CD4-positive, alpha-beta T cell treated with Interleukin-15 for 1 hour (primary cell): ENCODE measurements around the gene TPM2.

Experiments used
- DNase-seq: peaks from one replicate; pipeline ENCODE4 v3.0.0-alpha.2; 2020

Gene TPM2

DNA sequence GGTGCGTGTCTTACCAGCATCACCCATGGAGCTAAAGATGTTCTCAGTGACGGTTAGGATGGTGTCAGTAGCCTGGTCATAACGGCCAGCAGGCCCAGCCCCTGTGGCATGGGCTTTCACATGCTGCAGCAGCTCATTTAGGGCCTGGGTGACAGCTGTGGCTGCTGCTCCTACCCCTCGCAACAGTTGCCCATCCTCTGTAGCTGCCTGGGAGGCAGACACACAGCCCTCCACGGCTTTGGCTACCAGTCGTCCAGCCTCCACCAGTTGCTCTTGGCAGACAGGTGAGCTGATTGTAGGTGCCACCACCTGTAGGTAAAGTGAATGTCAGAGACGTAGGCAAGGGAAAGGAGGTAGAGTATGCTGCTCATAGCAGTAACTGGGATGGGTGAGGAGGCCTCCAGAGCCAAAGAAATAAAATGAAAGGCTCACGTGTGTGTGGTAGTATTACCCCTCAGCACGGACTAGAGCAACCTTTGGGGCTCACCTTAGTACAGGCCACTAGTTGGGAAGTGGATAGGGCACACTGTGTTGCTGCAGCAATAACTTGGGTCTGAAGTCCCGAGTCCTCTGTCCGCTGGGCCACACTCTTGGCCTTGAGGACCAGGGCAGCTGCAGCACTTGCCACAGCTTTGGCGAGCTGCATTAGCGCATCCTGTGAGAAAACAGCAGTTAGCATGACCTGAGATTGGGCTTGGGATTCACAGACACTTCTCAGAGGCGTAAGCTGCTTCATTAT is 27.6 kb upstream of the TPM2 start:
- DNase-seq = no peak

GRCh38 chr9:35716230-35716629 is 26.5 kb upstream of the TPM2 start:
- DNase-seq = no peak

DNA sequence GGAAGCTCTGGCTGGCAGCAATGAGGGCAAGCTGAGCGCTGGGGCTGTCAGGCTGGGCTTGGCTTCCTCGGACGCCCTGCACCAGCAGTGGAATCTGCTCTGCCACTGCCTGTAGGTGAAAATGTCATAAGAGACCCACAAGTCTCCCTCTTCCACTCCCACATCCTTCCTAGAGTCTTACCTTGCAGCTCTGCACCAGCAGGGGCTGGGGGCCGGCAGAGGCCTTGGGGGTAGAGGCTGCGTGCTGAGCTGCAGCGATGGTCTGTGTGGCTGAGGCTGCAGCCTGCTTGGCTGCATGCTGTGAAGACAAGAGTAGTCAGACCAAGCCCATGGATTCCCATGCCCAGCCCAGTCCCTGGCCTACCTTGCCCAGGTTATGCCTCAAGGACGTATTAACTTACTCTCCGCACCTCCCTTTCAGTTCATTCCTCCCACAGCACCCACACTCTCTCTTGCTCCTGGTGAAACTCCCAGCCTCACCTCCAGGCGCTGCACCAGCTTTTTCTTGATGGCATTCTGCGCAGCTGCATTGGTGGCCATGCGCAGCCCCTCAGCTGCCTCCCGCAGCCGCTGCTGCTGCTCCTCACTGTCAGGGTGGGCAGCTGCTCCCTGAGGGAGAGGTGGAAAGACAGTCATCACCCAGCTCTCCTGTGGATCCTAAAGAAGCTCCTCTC is 25.0 kb upstream of the TPM2 start:
- DNase-seq = no peak

DNA sequence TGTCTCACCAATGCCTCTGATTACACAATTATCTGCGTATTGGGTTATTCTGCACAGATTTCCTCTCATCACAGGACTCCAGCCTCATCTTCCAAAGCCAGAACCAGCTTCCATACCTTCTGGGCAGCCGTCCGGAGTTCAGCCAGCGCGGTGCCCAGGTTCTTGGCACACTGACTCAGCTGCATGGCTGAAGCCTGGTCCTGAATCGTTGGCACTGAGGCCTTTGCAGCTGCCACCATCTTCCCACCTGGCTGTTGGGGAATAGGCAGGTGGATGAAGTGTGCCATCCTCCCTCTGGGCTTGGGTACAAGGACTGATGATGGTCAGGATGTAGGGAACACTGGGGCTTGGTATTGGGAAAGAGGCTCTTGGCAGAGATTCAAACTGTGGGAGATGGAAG is 24.4 kb upstream of the TPM2 start:
- DNase-seq = no peak

- no peak for DNase-seq
Observed at GRCh38 chr9:35713578-35713977, 23.9 kb upstream of the TPM2 start.

- no peak for DNase-seq
Observed at GRCh38 chr9:35712762-35713400, 23.2 kb upstream of the TPM2 start.

- DNase-seq = no peak
Observed at GRCh38 chr9:35711501-35712428, 22.0 kb upstream of the TPM2 start.

- no peak for DNase-seq
Observed at GRCh38 chr9:35710818-35711500, 21.2 kb upstream of the TPM2 start.

DNA sequence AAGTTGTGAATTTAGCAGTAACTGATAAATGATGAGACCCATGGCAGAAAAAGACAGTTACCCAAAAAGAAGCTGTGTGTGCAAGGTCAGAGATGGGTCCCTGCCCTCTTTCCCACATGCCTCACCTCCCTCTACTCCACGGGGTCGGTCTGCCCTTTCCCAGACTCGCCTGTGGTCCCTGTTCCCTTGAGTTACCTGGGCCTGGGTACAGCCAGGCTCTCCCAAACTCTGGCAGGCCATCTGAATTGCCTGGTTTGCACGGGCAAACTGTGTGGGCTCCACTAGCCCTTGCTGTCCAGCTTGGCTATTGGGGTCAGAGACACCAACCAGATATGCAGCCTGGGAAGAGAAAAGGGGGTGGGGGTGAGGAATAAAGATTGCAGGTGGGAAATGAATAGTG is 18.4 kb upstream of the TPM2 start:
- no peak for DNase-seq

- DNase-seq = no peak
Observed at GRCh38 chr9:35706951-35707350, 17.2 kb upstream of the TPM2 start.

GRCh38 chr9:35705836-35706430 is 16.2 kb upstream of the TPM2 start:
- DNase-seq = no peak

DNA sequence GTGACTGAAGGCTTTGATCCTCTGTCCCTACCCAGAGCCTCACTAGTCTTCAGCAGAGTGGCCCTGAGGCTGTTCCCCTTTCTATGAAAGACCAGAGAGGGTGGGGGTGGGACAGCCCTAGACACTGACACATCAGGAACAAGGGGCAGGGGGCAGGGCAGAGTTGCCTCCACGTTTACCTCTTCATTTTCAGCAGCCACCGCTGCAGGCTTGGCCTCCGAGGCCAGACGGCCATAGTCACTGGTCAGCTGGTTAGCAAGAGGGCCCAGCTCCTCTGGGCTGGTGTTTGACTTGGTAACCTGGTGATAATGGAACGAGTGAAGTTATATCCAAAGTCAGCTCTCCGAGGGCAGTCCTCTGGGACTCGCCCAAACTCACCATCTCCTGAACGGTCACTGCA is 15.6 kb upstream of the TPM2 start:
- no peak for DNase-seq

GRCh38 chr9:35703906-35704672 is 14.4 kb upstream of the TPM2 start:
- DNase-seq = no peak

DNA sequence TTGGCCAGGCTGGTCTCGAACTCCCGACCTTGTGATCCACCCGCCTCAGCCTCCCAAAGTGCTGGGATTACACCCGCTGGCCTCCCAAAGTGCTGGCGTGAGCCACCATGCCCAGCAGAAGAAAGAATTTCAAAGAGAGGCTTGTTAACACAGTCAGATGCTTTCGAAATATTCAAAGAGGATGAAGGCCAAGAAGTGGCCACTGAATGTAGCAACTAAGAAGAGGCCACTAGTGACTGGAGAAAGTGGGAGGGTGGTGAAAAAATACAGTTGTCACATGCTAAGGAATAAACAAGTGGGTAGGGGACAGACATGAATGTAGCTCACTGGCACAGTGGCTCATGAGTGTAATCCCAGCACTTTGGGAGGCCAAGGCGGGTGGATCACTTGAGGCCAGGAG is 13.0 kb upstream of the TPM2 start:
- DNase-seq = no peak

- DNase-seq = no peak
Observed at GRCh38 chr9:35700942-35701341, 11.2 kb upstream of the TPM2 start.

DNA sequence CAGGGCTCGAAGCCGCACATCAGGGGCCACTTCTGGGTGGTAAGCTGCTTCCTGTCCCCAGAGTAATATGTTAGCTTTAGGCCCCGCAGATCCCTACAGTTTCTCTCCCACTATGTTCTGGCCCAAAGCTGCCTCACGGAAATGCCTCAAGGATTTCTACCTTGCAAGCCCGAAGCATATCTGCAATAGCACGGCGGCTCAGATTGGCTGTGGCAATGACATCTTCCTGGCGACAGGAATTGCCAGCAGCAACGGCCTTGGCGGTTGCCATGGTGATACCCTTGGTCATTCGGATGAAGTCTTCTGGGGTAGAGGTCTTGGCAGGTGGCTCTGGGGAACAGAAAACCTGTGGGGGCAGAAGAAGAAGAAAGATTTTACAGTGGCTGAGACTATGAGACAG is 10.3 kb upstream of the TPM2 start:
- no peak for DNase-seq

DNA sequence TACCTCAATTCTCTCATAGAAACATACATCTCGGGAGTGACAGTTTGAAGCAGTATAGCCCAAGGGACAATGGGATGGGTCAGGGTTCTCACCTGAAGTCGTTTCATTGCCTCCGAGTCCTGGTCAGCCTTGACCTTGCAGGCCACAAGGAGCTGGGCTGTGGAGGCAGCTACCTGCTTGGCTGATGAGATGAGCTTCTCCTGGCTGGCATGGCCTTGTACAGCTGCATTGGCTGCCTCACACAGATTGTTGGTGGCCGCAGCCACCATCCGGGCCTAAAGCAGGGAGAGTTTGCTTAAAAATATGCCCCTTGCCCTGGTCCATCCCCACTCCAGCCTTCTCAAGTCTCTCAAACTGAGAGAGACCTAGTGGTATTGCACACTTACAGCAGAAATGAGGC is 8.5 kb upstream of the TPM2 start:
- DNase-seq = no peak

GRCh38 chr9:35697486-35697885 is 7.8 kb upstream of the TPM2 start:
- DNase-seq = no peak

DNA sequence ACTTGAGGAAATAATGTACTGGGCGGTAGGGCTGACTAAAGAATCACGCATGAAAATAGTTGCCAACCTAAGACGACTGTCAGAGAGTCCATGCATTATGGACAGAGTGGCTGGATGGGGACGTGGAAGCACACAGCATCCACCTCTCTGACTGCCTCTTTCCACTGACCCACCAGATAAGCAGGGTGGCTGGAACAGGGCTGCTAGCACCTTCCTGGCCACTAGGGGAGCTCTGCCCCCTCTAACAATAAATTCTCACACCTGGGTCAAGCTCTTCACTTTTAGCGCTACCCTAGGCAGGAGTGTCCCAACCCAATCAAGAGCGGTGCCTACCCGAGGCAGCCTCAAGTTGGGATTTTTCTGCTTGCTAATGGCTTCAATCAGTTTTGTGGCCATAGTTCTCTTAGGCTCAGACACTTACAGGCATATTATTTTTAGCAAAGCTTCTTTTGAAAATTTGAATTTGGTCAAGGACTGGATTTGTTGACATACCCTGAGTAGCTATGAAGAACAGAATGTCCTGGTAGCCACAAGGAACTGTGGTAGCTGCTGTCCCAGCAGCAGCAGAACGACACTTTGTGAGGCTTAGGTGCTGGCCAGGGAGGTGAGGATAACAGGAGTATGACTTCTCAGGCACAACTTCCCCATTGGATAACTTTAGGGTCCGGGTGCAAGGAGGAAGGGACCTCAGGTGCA is 6.9 kb upstream of the TPM2 start:
- peak; percentile 61 for DNase-seq

- DNase-seq = no peak
Observed at GRCh38 chr9:35695943-35696401, 6.2 kb upstream of the TPM2 start.
